Stimulated activated CD8-positive, alpha-beta memory T cell treated with anti-CD3 and anti-CD28 coated beads, Interleukin-2, amount 100 ng/mL, for 1 hour (primary cell): ENCODE results near the gene OTULIN.

Source experiments
- DNase-seq, 2 donors: peaks; one replicate each; pipeline ENCODE4 v3.0.0-alpha.2; 2020; ENCODE audit warnings: low read depth in 2 of 2

OTULIN gene

DNA sequence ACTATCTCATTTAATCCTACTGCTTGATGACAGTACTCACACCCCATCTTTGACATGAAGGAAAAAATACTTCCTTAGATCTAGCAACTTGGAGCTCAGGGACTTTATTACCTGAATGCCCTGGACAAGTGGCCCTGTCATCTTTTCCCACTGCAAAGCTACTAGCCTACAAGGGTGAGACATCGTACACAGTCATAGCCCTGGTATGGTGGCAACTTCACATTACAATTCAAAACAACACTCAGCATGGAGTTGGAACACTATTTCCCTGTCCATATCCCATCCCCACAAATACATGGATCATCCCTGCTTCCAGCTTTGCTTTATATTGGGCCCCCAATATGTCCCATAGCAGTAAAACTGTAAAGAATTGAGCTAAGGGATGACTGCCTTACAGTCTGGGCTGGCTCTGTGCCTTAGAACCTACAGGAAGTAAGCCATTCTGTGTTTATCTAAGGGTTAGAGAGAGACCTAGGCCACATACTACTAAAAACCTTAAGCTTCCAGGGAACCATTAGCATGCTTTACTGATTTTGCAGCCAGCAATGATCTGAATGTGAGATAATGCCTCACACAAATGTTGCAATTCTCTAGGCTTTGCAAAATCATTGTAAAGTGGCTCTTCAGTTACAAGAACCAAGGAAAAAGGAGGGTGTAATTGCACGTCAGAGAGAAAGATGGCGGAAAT lies 55.9 kb downstream of the OTULIN start:
- no peak for DNase-seq

DNA sequence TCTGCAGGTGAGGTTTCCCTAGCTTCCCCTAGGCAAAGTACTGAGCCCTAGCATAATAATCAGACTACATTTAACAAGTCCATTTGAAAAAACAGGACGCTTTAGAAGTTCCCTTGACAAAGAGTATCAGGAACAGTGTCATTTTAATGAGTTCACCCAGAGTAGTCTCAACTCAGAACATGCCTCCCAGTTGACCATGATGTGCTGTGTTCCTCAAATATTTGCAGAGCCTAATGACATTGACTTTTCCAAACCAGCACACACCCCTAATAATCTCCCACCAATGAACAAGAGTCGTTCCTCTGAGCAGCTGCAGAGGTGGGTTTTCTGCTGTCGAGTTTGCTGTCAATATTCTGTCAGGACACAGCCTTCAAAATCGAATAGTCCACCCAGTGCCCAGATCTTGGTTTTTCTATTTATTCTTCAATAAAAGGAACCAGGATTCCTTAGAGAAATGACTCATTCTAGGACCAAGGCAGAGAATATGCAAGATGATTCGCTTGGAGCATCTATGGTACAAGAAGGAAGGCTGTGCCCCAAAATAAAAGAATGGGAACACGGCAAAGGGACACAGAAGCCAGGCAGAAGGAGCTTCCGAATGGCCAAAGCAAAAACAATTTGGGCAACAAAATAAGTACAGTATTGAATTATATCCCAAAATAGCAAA lies 57.6 kb downstream of the OTULIN start:
- DNase-seq: no peak

DNA sequence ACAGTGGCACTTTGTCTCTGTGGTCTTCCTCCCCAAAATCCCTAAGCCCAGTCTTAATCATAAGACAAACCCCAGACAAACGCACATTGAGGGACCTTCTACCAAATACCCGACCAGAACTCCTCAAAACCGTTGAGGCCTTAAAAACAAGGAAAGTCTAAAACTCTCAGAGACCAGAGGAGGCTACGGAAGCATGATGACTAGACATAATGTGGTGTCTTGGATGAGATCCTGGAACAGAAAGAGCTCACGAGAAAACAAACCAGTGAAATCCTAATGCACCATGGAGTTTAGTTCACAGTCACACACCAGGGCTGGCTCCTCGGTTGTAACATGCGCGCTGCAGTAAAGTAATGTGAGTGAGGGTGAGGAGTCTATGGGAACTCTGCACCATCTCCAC lies 58.4 kb downstream of the OTULIN start:
- no peak for DNase-seq

DNA sequence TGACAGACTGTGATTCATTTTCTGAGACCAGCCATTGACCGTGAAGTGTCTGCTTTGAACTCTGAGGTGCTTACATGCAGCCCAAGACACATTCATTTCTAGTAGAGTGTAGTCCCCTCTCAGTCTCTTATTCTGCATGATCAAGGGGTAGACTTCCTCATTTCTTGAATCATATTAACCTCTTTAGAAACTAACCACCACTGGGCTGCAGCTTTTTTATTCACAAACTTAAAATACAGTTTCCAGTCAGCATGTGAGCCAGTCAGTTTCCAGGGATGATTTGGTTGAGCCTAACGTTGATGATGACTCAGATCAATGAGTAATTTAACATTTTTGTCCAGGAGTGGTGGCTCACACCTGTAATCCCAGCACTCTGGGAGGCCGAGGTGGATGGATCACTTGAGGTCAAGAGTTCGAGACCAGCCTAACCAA lies 59.2 kb downstream of the OTULIN start:
- no peak for DNase-seq

DNA sequence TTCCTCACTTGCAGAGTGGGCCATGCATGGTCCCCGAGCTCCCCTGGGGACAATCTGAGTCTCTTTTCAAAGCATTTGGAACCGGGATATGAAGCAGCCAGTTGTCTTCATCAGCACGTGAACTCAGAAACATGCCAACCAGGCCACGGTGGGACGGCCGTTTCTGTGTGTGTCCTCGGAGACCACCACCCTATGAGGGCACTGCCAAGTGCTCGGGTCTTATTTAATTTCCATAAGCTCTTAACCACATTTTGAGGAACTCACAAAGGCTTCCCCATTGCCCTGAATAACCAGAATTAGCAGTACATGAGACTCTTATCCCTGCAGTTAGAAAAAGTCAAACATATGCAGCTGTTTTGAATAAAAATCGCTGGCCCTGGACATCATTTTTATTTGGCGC lies 60.1 kb downstream of the OTULIN start:
- no peak for DNase-seq

DNA sequence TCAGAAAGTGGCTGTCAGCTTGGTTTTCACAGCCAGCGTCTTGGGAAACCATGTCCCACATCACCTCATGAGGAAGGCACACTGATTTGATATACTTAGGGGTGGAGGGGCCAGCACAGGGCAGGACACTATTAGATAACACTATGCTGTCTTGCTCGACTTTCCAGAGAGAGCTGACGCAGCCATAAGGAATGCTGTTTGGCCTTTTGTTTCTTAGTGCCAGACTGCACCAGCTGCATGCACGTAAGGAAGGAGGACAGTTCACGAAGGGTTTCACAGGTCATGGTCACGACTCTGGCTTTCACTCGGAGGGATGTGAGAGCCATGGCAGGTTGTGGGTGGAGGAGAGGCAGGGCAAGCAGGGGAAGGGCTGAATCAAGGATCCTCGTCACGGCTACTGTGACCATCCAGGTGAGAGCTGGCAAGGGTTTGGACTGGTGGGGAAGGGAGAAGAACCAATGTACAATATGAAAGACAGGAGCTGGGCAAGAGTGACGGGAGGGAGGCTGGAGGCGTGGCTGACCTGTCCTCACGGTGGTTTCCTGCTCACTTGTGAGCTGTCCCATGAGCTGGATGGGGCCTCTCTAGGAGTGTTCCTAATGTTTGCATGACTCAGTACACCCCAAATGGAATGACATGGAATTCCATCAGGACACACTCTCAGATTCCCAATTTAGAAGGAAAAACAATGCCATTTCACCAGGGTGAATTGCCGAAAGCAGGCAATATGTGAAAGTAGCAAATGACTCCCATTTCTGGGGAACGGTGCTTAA lies 61.7 kb downstream of the OTULIN start:
- DNase-seq: no peak

DNA sequence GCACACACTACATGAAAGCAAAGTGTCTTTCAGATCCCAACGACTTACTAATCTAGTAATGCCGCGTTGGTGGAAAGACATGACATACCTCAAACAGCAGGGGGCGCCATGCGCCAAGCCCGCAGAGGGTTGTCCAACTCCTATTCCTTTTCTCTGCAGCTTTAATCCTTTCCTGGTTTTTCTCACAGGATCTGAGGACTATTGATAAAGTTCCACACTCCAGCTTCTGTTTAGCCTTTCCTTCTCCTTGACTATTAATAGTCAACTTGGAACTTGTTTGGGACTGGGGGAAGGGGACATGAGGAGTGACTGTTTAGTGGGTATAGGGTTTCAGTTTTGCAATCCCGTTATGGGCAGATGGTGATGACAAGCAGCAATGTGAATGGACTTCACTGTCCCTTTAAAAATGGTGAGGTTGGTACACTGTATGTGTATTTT lies 62.9 kb downstream of the OTULIN start:
- DNase-seq: peak; percentile 46 to 51

DNA sequence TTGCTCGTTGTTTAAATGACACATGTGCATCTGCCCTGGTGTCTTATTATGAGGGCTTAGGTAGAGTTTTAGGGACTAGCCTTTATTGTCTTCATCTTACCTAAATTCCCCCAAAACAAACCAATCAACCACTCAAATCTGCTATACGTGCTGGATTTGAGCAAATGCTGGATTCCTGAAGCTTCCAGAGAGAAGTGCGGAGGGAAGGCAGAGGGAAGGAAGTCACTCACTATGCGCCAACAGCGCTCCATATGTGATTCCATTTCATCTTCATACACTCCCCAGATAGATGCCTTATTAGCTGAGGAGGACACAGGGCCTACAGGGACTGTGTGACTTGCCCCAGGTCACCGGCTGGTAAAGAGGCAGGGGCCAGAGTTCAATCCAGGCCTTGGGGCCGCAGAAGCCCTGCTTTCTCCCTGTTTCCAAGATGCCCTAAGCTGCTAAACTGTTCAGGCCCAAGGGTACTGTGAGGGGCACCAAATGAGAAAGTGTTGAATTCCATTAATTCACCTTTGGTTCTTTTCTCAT lies 63.5 kb downstream of the OTULIN start:
- DNase-seq: no peak

DNA sequence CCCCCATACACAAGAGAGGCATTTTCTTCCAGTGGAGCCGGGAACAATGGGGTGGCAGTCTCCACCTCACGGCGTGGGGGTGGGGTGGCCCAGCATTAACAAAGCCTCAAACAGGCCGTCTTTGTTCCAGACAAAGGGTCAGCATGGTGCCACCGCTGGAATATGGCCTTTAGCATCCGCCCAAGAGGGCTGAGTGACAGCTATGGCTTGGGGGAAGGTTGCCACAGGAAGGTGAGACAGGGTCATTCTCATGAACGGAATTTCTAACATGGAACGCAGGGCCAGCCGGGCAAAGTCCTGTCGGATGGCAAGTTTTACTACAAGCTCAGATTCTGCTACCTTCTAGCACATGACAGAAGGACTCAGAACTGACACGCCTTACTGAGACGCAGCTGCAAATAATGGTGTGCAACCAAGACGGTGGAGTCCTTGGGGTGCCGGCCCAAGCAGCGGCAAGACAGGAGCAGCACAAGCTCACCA lies 64.0 kb downstream of the OTULIN start:
- no peak for DNase-seq

DNA sequence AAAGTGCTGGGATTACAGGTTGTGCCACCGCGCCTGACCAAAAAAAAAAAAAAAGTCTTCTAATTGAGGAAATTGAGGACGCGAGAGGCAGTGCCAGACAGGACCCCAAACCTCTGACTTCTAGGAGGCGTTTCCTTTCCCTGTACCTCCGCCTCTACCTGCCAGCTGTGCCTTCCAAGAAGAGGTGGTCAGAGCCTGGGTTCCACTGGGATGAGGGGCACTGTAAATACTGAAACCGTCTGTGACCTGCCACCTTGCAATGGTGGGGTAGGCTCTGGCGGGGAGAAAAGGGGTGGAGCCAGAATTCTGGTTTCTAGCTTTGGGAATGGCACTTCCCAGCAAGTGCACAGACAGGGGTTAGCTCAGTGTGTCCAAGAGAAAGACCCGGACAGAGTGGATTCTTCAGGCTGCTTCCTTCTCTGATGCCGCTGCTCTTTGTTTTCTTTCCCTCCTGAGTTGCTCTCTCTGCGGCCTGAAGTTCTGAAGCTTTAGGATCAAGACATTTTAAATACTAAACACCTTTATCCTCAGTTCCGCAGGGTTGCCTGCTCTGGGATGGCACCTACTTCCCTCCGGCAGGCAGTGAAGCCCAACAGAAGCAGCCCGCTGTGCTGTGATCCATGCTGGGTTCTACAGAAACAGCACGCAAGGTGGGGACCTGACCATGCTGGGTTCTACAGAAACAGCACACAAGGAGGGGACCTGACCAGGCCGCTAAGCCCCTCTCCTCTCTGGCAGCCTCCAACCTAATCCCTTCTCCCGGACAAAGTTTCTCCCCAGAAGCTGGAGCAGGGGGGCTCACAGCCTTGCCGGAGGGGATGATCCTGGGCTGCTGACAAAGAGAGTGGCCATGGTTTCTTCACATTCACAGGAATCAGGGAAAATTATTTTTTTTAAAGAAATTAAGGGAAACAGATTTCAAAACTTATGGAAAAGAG lies 65.2 kb downstream of the OTULIN start:
- DNase-seq: no peak

DNA sequence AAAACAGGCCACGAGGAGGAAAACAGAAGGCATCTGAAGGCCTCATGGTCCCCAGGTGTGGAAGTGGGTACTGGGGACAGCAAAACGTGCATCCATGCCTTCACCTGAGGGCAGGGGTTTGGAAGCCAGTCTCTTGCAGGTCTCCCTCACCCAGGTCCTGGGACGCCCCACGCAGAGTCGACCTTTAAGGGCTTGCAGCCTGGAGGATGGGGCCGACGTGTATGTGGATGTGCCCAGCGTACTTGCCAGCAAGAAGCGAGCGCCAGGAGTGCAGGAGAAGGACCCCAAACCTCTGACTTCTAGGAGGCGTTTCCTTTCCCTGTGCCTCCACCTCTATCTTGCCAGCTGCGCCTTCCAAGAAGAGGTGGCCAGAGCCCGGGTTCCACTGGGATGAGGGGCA lies 65.9 kb downstream of the OTULIN start:
- no peak for DNase-seq

DNA sequence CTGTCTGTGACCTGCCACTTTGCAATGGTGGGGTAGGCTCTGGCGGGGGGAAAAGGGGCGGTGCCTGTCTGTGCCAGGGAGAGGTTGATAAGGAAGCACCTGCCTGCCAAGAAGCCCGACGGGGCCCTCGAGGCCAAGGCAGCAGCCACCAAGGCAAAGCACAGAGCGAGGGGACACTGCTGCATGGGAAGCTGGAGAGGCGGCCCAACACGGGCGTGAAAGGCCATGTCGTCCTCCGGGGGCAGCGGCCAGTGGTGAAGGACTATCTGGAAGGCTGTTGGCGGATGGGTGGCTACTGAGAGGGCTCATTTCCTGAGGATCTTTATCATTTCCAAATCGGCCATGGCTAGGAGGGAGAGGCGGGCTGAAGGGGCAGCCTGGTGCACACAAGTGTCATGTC lies 66.4 kb downstream of the OTULIN start:
- DNase-seq: no peak

DNA sequence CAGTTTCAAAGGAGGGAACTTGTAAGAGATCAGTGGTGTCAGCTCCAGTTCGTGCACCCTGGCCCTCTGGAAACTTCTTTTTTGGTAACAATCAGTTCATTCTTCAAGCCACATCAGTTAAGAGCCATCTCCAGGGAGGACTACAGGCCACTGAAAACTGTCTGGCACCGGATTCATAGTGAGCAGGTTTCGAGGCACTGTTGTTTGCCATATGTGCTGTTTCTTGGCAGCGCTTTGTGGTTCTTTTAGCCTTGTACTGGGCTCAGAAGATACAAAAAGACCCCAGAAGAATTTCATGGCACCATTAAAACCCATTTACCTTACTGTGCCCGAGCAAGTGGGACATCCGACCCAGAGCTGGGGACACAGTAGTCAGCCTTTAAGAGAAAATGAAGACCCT lies 68.5 kb downstream of the OTULIN start:
- DNase-seq: no peak

DNA sequence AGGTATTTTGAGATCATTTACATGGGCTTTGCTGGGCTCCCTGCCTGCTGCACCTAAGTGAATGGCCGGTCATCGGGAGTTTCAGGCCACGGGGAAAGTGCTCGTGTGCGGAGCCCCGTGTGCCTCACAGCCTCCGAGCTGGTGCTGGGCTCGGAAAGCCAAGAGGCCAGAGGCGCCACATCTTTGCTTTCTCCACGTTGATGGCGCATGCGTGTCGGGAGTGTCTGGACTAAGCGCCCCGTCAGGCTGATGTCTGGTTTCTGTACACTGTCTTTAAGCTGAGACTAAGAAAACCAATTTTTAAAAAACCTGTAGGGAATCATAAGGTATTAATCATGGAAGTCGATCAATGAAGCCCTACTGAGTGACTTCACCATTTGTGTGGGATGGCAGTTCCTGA lies 69.1 kb downstream of the OTULIN start:
- DNase-seq: no peak

DNA sequence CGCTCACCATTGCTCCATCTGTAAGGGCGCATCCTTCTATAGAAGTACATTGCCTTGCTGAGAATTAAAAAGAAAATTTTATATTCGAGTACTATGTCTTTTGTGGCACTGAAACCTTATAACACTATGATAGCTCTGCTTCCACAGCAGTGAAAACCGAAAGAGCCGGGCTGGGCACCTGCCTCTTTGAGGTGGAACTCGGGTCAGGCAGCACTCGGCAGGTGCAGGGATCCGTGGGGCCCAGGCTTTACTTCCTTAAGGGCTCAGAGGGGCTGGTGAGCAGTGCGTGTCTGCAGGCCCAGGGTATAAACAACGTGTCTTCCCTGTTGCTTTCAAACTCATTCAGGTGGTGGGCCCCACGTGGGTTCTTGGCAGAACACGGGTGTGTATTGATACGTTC lies 69.9 kb downstream of the OTULIN start:
- no peak for DNase-seq

DNA sequence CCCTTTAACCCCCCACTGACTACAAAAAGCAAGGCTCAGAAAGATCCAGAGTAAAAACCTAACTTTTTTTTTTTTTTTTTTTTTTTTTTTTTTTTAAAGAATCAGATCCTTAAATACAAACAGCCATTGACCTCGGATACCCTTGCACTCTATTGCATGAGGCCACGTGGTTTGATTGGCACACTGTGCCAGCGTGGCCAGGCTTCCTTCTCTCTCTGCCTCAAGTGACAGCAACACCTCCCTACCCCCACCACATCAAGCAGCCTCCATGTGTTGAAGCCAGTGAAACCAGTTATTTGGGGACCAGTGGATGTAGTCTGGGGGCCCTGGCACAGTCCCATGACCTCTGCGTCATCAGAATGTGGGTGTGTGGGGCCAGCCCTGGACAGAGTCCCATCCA lies 71.4 kb downstream of the OTULIN start:
- DNase-seq: no peak

DNA sequence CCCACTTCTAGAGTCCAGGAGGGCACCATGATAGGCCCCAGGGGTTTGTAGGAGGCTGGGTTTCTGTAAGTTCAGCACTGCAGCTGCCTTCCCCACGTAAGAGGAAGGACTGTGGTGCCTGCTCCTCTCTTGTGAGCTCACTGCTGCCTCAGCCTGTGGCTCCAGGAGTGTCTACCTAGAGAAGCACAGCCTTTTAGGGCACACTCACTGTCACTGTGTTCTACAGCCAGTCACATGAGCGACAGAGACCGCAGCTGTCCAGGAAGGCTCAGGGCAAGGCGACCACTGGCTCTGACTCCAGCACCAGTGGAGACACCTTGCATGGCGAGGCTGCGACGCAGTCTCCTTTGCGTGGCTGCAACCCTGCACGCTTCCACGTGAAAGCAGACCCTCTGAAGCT lies 72.8 kb downstream of the OTULIN start:
- no peak for DNase-seq

DNA sequence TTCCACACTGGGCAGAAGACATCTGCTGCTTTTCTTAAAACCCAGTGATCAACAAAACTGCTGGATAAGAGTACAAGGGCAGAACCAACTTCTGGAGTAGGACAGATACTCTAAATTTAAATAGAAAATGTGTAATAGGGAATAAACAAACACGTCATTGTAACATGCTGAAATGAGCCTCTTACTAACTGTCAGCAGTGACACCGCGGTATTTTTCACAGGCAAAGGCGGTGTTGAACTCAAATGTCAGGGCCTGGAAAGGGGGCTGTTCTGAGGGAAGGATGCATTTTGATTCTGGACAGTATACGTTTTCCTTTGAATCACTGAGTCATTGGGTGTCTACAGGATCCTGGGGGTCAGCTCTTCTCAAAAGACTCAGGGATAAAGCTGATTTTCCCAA lies 73.5 kb downstream of the OTULIN start:
- no peak for DNase-seq

DNA sequence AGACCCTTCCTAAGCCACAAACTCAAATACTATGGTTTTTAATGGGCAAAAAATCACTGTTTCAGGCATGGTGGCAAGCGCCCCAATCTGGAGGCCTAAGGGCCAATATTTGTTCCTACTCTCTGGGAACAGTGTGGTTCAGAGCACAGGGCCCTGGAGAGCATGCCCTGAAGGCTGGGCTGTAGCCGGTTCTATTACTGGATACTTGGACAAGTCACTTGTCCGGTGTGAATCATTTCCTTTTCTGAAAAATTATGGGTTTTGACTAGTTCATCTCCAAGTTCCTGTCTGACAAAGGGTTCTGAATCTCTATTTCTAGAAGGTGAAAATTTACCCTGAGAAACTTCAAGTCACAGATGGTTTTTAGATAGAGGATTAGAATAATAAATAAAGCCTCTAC lies 75.0 kb downstream of the OTULIN start:
- no peak for DNase-seq

DNA sequence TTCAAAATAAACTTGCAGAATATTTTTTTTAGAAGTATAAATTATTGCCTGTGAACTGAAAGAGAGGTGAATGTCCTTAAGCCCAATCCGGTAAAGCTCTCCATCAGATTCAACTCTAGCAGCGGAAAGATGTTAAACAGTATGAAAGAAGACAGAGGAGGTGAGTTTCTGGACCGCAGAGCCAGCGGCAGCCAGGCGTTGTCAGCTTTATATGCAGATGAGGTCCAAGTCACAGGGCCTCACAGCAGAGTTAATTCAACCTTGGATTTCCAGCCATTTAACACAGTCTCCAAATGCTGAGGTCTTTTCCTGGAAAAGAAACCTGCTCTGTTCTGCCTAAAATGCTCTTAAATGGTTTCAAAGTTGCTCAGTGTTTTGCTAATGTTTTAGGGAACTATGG lies 75.5 kb downstream of the OTULIN start:
- DNase-seq: no peak

DNA sequence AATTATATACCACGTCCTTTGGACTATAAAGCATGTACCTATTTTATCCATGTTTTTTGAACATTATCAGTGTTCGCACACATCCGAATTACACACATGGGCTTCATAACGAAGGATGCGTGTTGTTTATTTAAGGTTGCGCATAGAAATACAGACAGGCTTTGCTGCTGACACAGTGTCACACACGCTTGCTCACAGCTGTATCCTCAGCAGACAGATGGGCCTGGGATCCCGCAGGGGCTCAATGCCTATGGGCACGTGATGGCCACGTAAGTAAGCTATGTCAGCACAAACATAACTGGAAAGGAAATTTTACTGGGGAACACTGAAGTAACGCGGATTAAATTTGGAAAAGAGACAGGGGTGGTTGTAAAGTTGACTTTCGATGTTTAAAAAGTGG lies 76.6 kb downstream of the OTULIN start:
- no peak for DNase-seq
